Left lobe of liver (tissue), 2 donors: ENCODE measurements around the gene LTBP3. TPM values are rescaled to one million over a fixed set of nuclear protein-coding genes. Genes with fewer than 3 reads are reported as not detected.
"Not testable (repeated sequence)": the region's sequence is repeated elsewhere in the genome, so short reads cannot be mapped to it uniquely, and the experiment has no call there.

Source experiments
- ATAC-seq: fragments of 200-7000 bp; cut with Tn5 transposase; one replicate; pipeline ENCODE4 v1.9.1; 2020; ENCODE audit warnings: mild to moderate bottlenecking, moderate library complexity
- DNase-seq: peaks from one replicate; pipeline ENCODE4 v3.0.0-alpha.2; 2020; ENCODE audit warnings: low spot score
- total RNA-seq: library from RNA; stranded (reverse); gene quantifications from one replicate; pipeline ENCODE4 v1.2.1, GENCODE V29; 2021
- donor health status: DM: no; HTN: no; CAD: no; lungs with moderate emphysema.
- donor health status: DM: no; HTN: yes; CAD: no.

LTBP3 gene
- total RNA-seq, 1 donor from 2014 or later = 42.3 TPM

- no peak for ATAC-seq
- no peak for DNase-seq
Measured at GRCh38 chr11:65538232-65538914, 19.8 kb downstream of the LTBP3 start.

GRCh38 chr11:65537620-65538231 lies 20.4 kb downstream of the LTBP3 start:
- no peak for ATAC-seq
- no peak for DNase-seq

- DNase-seq (no peak), ATAC-seq (no peak)
Measured at GRCh38 chr11:65537296-65537597, 20.9 kb downstream of the LTBP3 start.

- DNase-seq (no peak), ATAC-seq (no peak)
Measured at GRCh38 chr11:65536412-65537295, 21.5 kb downstream of the LTBP3 start.

GRCh38 chr11:65535102-65535501 lies 23.1 kb downstream of the LTBP3 start:
- DNase-seq (no peak), ATAC-seq (no peak)

- DNase-seq = peak; percentile 90
Measured at GRCh38 chr11:65532388-65533064, 25.6 kb downstream of the LTBP3 start.

GRCh38 chr11:65530157-65530496 lies 28.0 kb downstream of the LTBP3 start:
- no peak for ATAC-seq
- no peak for DNase-seq

More at GRCh38 chr11:65532388-65533064, 25.6 kb downstream of the LTBP3 start:
- peak; percentile 77 for ATAC-seq

- ATAC-seq (peak; percentile 51), DNase-seq (peak; percentile 82)
Measured at GRCh38 chr11:65529475-65530156, 28.5 kb downstream of the LTBP3 start.

GRCh38 chr11:65528819-65529350 lies 29.3 kb downstream of the LTBP3 start:
- ATAC-seq = no peak

GRCh38 chr11:65526744-65527143 lies 31.4 kb downstream of the LTBP3 start:
- DNase-seq = no peak
- ATAC-seq = no peak

More at GRCh38 chr11:65528819-65529350, 29.3 kb downstream of the LTBP3 start:
- no peak for DNase-seq

- DNase-seq (no peak), ATAC-seq (no peak)
Measured at GRCh38 chr11:65525546-65526480, 32.3 kb downstream of the LTBP3 start.

GRCh38 chr11:65524741-65525545 lies 33.2 kb downstream of the LTBP3 start, which contains the start of gene SCYL1:
Gene SCYL1 (plus strand): TSS chr11:65525083. CDS start chr11:65525154, 71 bp downstream.
- ATAC-seq (peak; percentile 89), DNase-seq (peak; percentile 85)

- ATAC-seq (no peak), DNase-seq (no peak)
Measured at GRCh38 chr11:65524014-65524740, 34.0 kb downstream of the LTBP3 start.

GRCh38 chr11:65523631-65523968 lies 34.6 kb downstream of the LTBP3 start:
- not testable (repeated sequence) for ATAC-seq, DNase-seq

- ATAC-seq, DNase-seq: not testable (repeated sequence)
Measured at GRCh38 chr11:65522718-65523630, 35.2 kb downstream of the LTBP3 start.

GRCh38 chr11:65521777-65522521 lies 36.2 kb downstream of the LTBP3 start:
- not testable (repeated sequence) for DNase-seq, ATAC-seq
